Measurements from ENCODE around the gene SLC11A1. TPM values are rescaled to one million over a fixed set of nuclear protein-coding genes. Genes with fewer than 3 reads are reported as not detected.

SLC11A1 gene
- total RNA-seq, 1 experiment from 2014 or later: 0.33 TPM

GRCh38 chr2:218378053-218378452 lies 4.0 kb upstream of the SLC11A1 start:
- Histone ChIP-seq H4K20me1 (ENCODE audit: low read length) (no peaks in the 10 kb centered on the region), H3K4me1 (ENCODE audit: insufficient read depth, low read length) (0 out of 2 replicates have a peak, but pooled peaks cover 6% of the 10 kb centered on the region), H3K27me3 (ENCODE audit: low read length) (no peaks in the 10 kb centered on the region), H3K79me2 (ENCODE audit: low read length) (no peaks in the 10 kb centered on the region), H3K9me2 (replicated peaks; ENCODE audit: low read length) (no peaks in the 10 kb centered on the region), H3K4me2 (ENCODE audit: low read length) (no peak overlapping the region), H3F3A (ENCODE audit: low read length, unreplicated experiment) (no peaks in the 10 kb centered on the region), H3K36me3 (ENCODE audit: low read depth, low read length) (no peaks in the 10 kb centered on the region), H3K9me3 (ENCODE audit: low read length) (no peaks in the 10 kb centered on the region), H2AFZ (ENCODE audit: low read length) (no peak overlapping the region), H3K4me3 (ENCODE audit: low read length) (no peak overlapping the region), H3K9ac (ENCODE audit: low read length) (no peak overlapping the region), H3K27ac (ENCODE audit: low read length) (no peak overlapping the region)
- BruUV-seq (replicated peaks): no TSS peak
- DNase-seq (no peak), ATAC-seq (no peak)
- CTCF ChIA-PET: no interaction called here
- TF ChIP-seq CTCF (conservative IDR thresholded peaks at IDR 0.05; ENCODE audit: low read depth, low read length): no peak
- no peak for TF ChIP-seq EZH2phosphoT487 (IDR thresholded peaks at IDR 0.05; ENCODE audit: borderline replicate concordance, low read length)
- no peak for TF ChIP-seq EZH2 (IDR thresholded peaks at IDR 0.05; ENCODE audit: low read length, unreplicated experiment)
- intact Hi-C loops (cut with micrococcal nuclease): no loop called here
- POLR2A ChIA-PET (ENCODE audit: unreplicated experiment): no interaction called here

- Histone ChIP-seq H3K36me3 (ENCODE audit: low read depth, low read length) (no peaks in the 10 kb centered on the region), H3K79me2 (ENCODE audit: low read length) (no peaks in the 10 kb centered on the region), H3K4me1 (ENCODE audit: insufficient read depth, low read length) (peaks cover 6% of the 10 kb centered on the region; the same call in 1 of the 2 replicates), H3K4me3 (ENCODE audit: low read length) (no peak overlapping the region), H3K9me3 (ENCODE audit: low read length) (no peaks in the 10 kb centered on the region), H3K4me2 (ENCODE audit: low read length) (no peak overlapping the region), H3K9ac (ENCODE audit: low read length) (no peak overlapping the region), H3K27me3 (ENCODE audit: low read length) (no peaks in the 10 kb centered on the region), H3K9me2 (replicated peaks; ENCODE audit: low read length) (no peaks in the 10 kb centered on the region), H3K27ac (ENCODE audit: low read length) (no peak overlapping the region), H4K20me1 (ENCODE audit: low read length) (no peaks in the 10 kb centered on the region), H3F3A (ENCODE audit: low read length, unreplicated experiment) (no peaks in the 10 kb centered on the region), H2AFZ (ENCODE audit: low read length) (no peak overlapping the region)
- no TSS peak for BruUV-seq (replicated peaks)
- DNase-seq: no peak
- CTCF ChIA-PET: no interaction called here
- intact Hi-C loops (cut with micrococcal nuclease): no loop called here
- no peak for ATAC-seq
- TF ChIP-seq EZH2 (IDR thresholded peaks at IDR 0.05; ENCODE audit: low read length, unreplicated experiment) (no peak), CTCF (conservative IDR thresholded peaks at IDR 0.05; ENCODE audit: low read depth, low read length) (no peak), EZH2phosphoT487 (IDR thresholded peaks at IDR 0.05; ENCODE audit: borderline replicate concordance, low read length) (no peak)
- POLR2A ChIA-PET (ENCODE audit: unreplicated experiment): no interaction called here
Measured at GRCh38 chr2:218382785-218383184, 712 bp downstream of the SLC11A1 start.

DNA sequence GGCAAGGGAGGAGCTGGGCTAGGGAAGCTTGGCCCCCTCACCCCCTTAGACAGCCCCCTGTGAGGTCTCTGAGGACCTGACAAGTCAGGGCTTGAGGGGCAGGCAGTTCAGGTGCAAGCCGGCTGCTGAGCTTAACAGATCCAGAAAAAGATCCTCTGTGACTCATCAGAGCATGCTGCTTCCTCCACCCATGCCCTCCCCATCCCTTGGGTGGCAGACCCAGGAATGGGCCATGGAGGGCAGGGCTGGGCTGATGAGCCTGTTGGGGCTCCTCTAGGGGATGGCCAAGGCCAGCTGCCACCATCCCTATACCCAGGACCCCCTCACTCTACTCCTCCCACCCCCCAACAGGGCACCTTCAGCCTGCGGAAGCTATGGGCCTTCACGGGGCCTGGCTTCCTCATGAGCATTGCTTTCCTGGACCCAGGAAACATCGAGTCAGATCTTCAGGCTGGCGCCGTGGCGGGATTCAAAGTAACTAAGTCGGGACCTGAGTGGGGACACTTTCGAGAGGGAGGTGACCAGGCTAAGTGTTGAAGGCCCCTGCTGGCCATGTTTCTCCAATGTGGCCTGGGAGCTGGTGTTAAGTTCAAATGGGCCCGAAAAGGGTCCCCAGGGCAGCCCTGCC lies 1.9 kb downstream of the SLC11A1 start:
- H3K9me2 ChIP-seq (replicated peaks; ENCODE audit: low read length): no peaks in the 10 kb centered on the region
- no peaks in the 10 kb centered on the region for H4K20me1 ChIP-seq (ENCODE audit: low read length)
- ChIA-PET POLR2A (ENCODE audit: unreplicated experiment) (no interaction called here), CTCF (no interaction called here)
- BruUV-seq (replicated peaks): no TSS peak
- H2AFZ ChIP-seq (ENCODE audit: low read length): no peak overlapping the region
- no peak overlapping the region for H3K4me3 ChIP-seq (ENCODE audit: low read length)
- TF ChIP-seq EZH2 (IDR thresholded peaks at IDR 0.05; ENCODE audit: low read length, unreplicated experiment) (no peak), CTCF (conservative IDR thresholded peaks at IDR 0.05; ENCODE audit: low read depth, low read length) (no peak), EZH2phosphoT487 (IDR thresholded peaks at IDR 0.05; ENCODE audit: borderline replicate concordance, low read length) (no peak)
- H3F3A ChIP-seq (ENCODE audit: low read length, unreplicated experiment): no peaks in the 10 kb centered on the region
- H3K27me3 ChIP-seq (ENCODE audit: low read length): no peaks in the 10 kb centered on the region
- no peaks in the 10 kb centered on the region for H3K36me3 ChIP-seq (ENCODE audit: low read depth, low read length)
- intact Hi-C loops (cut with micrococcal nuclease): no loop called here
- peak; percentile 25 for DNase-seq
- no peak overlapping the region for H3K27ac ChIP-seq (ENCODE audit: low read length)
- no peak overlapping the region for H3K9ac ChIP-seq (ENCODE audit: low read length)
- H3K4me2 ChIP-seq (ENCODE audit: low read length): no peak overlapping the region
- no peaks in the 10 kb centered on the region for H3K9me3 ChIP-seq (ENCODE audit: low read length)
- peaks cover 7% of the 10 kb centered on the region; the same call in 1 of the 2 replicates for H3K4me1 ChIP-seq (ENCODE audit: insufficient read depth, low read length)
- no peaks in the 10 kb centered on the region for H3K79me2 ChIP-seq (ENCODE audit: low read length)
- peak; percentile 56; the same call in 1 of the 2 replicates for ATAC-seq

All from PC-3 (cell line).